ENCODE measurements around the gene RNASEH2B.

- TF ChIP-seq, protein P1, sequence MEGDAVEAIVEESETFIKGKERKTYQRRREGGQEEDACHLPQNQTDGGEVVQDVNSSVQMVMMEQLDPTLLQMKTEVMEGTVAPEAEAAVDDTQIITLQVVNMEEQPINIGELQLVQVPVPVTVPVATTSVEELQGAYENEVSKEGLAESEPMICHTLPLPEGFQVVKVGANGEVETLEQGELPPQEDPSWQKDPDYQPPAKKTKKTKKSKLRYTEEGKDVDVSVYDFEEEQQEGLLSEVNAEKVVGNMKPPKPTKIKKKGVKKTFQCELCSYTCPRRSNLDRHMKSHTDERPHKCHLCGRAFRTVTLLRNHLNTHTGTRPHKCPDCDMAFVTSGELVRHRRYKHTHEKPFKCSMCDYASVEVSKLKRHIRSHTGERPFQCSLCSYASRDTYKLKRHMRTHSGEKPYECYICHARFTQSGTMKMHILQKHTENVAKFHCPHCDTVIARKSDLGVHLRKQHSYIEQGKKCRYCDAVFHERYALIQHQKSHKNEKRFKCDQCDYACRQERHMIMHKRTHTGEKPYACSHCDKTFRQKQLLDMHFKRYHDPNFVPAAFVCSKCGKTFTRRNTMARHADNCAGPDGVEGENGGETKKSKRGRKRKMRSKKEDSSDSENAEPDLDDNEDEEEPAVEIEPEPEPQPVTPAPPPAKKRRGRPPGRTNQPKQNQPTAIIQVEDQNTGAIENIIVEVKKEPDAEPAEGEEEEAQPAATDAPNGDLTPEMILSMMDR (IDR thresholded peaks at IDR 0.05) = no peak
- TF ChIP-seq ZFX (IDR thresholded peaks at IDR 0.05; ENCODE audit: borderline replicate concordance) = no peak
Measured at GRCh38 chr13:50893211-50893852, 16.3 kb upstream of the RNASEH2B start.
